Measurements from ENCODE around the gene KIF3B. TPM values are rescaled to one million over a fixed set of nuclear protein-coding genes. Genes with fewer than 3 reads are reported as not detected.

Gene KIF3B
- total RNA-seq (2021; fragmentation: NEBNext Ultra II Directional; extraction: Animal tissue kit (Norgen Biotek cat#: 25700)) = 10 to 100 TPM; 29.9 to 33.7 (median 31.9) TPM
- long read RNA-seq, full-length matches to known transcripts = 1 of 17 reads
- long read RNA-seq, partial matches to known transcripts = 16 of 17 reads
- long read RNA-seq, other reads (novel, unspliced or antisense) = 0 of 17 reads

DNA sequence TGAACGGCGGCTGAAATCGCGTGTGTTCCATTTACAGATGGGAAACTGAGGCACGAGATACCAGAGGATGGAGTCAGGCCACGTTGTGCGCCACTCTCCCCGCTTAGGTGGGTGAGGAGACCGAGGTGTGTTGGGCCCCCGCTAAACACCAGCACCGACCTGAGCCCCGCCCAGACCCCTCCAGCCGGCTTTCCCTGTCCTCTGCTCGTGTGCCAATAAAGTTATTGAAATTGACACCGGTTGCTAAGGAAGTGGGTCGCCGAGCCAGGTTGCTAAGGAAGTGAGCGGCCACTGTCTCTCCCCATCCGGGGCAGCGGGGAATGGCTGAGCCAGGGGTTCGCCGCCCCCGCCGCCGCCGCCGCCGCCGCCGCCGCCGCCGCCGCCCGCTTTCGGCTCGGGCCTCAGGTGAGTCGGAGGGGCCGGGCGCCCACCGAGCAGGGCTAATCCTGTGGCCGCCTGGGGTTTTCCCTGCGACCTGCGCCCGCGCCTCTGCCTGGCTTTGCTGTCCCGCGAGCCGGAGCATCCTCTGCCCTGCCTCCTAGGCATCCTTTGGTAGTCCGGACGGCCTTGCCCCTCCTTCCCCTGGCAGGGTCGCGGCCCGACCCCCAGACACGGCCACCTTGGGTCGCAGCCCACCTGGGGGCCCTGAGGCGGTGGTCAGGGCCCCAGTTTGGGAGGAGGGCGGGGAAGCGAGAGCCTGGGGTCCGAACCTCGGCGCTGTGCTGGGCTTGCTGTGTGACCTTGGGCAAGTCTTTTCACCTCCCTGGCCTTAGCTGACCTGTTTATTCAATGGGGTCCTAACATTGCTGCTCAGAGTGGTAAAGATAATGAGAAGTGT is at the start of gene KIF3B:
Gene KIF3B, plus strand, starts transcription at position 291 of the 838 bp plus-strand sequence. CDS start 32,127 bp downstream, outside the sequence.
- peaks cover 18% of the 10 kb centered on the region for H3K4me1 Mint-ChIP-seq (ENCODE audit: low read depth)
- peak within 1 kb of the TSS; percentile 76 for H3K27ac Mint-ChIP-seq
- no peaks in the 10 kb centered on the region for H3K36me3 Mint-ChIP-seq (ENCODE audit: low read depth)
- peak; percentile 88 for DNase-seq
- H3K4me3 Mint-ChIP-seq = peak within 1 kb of the TSS; percentile 94
- peaks cover 12% of the 10 kb centered on the region for H3K27me3 Mint-ChIP-seq (ENCODE audit: insufficient read depth)
- no peaks in the 10 kb centered on the region for H3K9me3 Mint-ChIP-seq
- TF ChIP-seq, protein P1, sequence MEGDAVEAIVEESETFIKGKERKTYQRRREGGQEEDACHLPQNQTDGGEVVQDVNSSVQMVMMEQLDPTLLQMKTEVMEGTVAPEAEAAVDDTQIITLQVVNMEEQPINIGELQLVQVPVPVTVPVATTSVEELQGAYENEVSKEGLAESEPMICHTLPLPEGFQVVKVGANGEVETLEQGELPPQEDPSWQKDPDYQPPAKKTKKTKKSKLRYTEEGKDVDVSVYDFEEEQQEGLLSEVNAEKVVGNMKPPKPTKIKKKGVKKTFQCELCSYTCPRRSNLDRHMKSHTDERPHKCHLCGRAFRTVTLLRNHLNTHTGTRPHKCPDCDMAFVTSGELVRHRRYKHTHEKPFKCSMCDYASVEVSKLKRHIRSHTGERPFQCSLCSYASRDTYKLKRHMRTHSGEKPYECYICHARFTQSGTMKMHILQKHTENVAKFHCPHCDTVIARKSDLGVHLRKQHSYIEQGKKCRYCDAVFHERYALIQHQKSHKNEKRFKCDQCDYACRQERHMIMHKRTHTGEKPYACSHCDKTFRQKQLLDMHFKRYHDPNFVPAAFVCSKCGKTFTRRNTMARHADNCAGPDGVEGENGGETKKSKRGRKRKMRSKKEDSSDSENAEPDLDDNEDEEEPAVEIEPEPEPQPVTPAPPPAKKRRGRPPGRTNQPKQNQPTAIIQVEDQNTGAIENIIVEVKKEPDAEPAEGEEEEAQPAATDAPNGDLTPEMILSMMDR (IDR thresholded peaks at IDR 0.05) = no peak

DNA sequence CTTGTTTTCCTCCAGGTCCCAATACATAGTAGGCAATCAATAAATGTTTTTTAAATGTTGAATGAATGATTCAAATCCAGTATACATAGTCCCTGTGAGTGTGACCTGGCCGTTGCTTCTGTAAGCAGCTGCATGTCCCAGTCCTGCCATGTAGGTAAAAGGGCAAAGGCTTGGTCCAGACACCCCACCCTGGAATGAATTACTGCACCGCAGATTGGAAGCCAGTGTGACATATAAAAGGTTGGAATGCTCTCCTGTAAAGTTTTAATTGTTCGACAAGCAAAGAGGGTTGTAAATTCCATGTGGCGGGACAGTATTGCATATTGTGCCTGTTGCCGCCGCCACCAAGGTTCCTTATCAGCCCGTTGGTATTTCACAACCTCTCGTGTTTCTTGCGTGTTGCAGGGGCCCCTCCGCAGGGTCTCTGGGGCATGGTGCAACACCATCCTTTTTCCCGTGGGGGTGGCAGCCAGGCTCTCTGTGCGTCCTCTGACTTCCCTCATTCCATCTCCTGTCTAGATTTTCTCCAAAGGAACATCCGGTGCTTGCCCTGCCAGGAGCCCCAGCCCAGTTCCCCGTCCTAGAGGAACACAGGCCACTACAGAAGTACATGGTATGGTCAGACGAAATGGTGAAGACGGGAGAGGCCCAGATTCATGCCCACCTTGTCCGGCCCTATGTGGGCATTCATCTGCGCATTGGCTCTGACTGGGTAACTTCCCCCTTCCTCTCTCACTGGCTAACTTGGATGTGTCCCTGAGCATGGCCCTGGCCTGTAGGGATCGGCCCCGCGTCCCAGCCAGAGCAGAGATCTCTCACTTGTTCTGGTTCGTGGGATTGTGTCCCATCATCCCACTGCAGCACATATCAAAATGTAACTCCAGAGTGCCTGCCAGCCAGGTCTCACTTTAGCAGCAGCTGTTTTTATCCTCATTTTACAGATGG is 49.4 kb upstream of the KIF3B start:
- Mint-ChIP-seq H3K36me3 (ENCODE audit: low read depth) (peaks cover 35% of the 10 kb centered on the region), H3K27me3 (ENCODE audit: insufficient read depth) (no peaks in the 10 kb centered on the region; the same call in none of the 2 replicates), H3K4me1 (ENCODE audit: low read depth) (peaks cover 13% of the 10 kb centered on the region), H3K27ac (no peak overlapping the region), H3K9me3 (no peaks in the 10 kb centered on the region), H3K4me3 (no peak overlapping the region)
- no peak for DNase-seq
- TF ChIP-seq, protein P1 (IDR thresholded peaks at IDR 0.05) = no peak

DNA sequence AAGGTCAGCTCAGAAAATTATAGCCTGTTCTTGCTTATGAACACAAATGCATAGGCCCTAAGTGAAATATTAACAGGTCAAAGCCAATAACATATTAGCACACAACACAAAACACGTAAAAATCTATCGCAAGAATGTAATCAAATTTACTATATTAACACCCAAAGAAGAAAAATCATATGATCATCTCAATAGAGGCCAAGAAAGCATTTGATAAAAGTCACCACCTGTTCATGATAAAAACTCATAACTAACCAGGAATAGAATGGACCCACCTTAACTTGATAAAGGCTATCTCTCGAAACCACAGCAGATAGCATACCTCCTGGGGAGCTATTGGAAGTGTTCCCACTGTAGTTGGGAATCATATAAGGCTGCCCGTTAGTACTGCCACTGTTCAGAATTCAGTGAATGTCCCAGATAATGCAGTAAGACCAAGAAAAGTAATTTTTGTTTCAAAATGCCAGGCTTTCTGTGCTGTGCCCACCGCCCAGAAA is 48.2 kb upstream of the KIF3B start:
- DNase-seq = no peak

DNA sequence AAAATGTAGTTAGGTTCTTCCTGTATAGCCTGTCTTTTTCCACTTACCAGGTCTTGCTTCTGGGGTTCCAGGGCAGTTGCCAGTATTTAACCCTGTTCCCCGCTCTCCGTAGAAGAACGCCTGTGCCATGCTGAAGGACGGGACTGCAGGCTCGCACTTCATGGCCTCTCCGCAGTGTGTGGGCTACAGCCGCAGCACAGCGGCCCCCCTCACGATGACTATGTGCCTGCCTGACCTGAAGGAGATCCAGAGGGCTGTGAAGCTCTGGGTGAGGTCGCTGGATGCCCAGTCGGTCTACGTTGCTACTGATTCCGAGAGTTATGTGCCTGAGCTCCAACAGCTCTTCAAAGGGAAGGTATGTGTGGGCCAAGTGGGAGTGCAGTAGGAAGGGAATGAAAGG is 46.7 kb upstream of the KIF3B start:
- H3K36me3 Mint-ChIP-seq (ENCODE audit: low read depth) = peaks cover 48% of the 10 kb centered on the region
- H3K9me3 Mint-ChIP-seq = no peaks in the 10 kb centered on the region

More for the DNA sequence above, 48.2 kb upstream of the KIF3B start:
- Mint-ChIP-seq H3K27me3 (ENCODE audit: insufficient read depth) (no peaks in the 10 kb centered on the region; the same call in none of the 2 replicates), H3K27ac (no peak overlapping the region), H3K36me3 (ENCODE audit: low read depth) (peaks cover 41% of the 10 kb centered on the region), H3K4me1 (ENCODE audit: low read depth) (peaks cover 13% of the 10 kb centered on the region), H3K9me3 (no peaks in the 10 kb centered on the region), H3K4me3 (no peak overlapping the region)
- TF ChIP-seq, protein P1 (IDR thresholded peaks at IDR 0.05) = no peak

More for the DNA sequence above, 46.7 kb upstream of the KIF3B start:
- Mint-ChIP-seq H3K27ac (peak overlapping the region; percentile 4; the same call in 1 of the 2 replicates), H3K4me1 (ENCODE audit: low read depth) (peaks cover 13% of the 10 kb centered on the region), H3K4me3 (no peak overlapping the region), H3K27me3 (ENCODE audit: insufficient read depth) (no peaks in the 10 kb centered on the region; the same call in none of the 2 replicates)
- TF ChIP-seq, protein P1 (IDR thresholded peaks at IDR 0.05) = no peak
- DNase-seq = no peak
